H1 (cell line): Measurements from ENCODE around the gene MPHOSPH8. TPM values are rescaled to one million over a fixed set of nuclear protein-coding genes. Genes with fewer than 3 reads are reported as not detected.

Experiments
- ASH2L ChIP-seq: fragments of 200-600, 300-600 bp; sonication (generic); IDR thresholded peaks from one replicate; pipeline ENCODE4 v1.7.1; 2017; ENCODE audit warnings: low read length
- GABPA ChIP-seq: IDR thresholded peaks from 2 replicates; pipeline ENCODE4 v1.6.1; 2011; ENCODE audit warnings: mild to moderate bottlenecking, low read length, moderate library complexity, borderline replicate concordance; ENCODE audit not compliant: insufficient read depth
- HDAC6 ChIP-seq: IDR thresholded peaks from one replicate; pipeline ENCODE4 v1.7.1; 2012; ENCODE audit warnings: low read depth, mild to moderate bottlenecking, inconsistent platforms, low read length, moderate library complexity
- NANOG ChIP-seq: IDR thresholded peaks from 2 replicates; pipeline ENCODE4 v1.6.1; 2011; ENCODE audit warnings: low read length, low read depth, mild to moderate bottlenecking, inconsistent platforms; ENCODE audit not compliant: insufficient read depth, poor library complexity, severe bottlenecking
- ZNF274 ChIP-seq: IDR thresholded peaks from 2 replicates; pipeline ENCODE4 v1.7.0; 2012; ENCODE audit warnings: low read length, borderline replicate concordance; ENCODE audit errors: extremely low read depth
- polyA plus RNA-seq, 7 experiments: library from polyadenylated mRNA; depleted of rRNA in 3 of 7; stranded (reverse) in 5 of 7; unstranded in 2 of 7; fragments of >200 nt in 5 of 7; fragments of 200-250 nt in 2 of 7; gene quantifications; 1 replicate in 5 of 7; 2 replicates in 1 of 7; 4 replicates in 1 of 7; pipeline versions ENCODE4 v1.2.1 to v1.2.3, GENCODE V29; 2011 to 2013; ENCODE audit warnings: missing spikeins in 2 of 7, mixed read lengths in 2 of 7
- total RNA-seq: library from RNA; stranded (reverse); fragmentation: NEBNext Ultra II Directional; extraction: Animal tissue kit (Norgen Biotek cat#: 25700); gene quantifications from 2 replicates; pipeline ENCODE4 v1.2.1, GENCODE V29; 2021
- TF ChIP-seq, protein P1 (sequence below): fragments of 300-600 bp; sonication (generic); IDR thresholded peaks from 2 replicates; pipeline ENCODE4 v1.7.1; 2012; ENCODE audit warnings: low read length, moderate library complexity, mild to moderate bottlenecking, inconsistent platforms; ENCODE audit not compliant: insufficient replicate concordance

The MPHOSPH8 gene
- total and polyA plus RNA-seq, 2 of the 8 experiments (the other 6 are each of a cell fraction or from before 2014, with no cell fraction given) = 8.3 to 20.5 TPM

- TF ChIP-seq, protein P1, sequence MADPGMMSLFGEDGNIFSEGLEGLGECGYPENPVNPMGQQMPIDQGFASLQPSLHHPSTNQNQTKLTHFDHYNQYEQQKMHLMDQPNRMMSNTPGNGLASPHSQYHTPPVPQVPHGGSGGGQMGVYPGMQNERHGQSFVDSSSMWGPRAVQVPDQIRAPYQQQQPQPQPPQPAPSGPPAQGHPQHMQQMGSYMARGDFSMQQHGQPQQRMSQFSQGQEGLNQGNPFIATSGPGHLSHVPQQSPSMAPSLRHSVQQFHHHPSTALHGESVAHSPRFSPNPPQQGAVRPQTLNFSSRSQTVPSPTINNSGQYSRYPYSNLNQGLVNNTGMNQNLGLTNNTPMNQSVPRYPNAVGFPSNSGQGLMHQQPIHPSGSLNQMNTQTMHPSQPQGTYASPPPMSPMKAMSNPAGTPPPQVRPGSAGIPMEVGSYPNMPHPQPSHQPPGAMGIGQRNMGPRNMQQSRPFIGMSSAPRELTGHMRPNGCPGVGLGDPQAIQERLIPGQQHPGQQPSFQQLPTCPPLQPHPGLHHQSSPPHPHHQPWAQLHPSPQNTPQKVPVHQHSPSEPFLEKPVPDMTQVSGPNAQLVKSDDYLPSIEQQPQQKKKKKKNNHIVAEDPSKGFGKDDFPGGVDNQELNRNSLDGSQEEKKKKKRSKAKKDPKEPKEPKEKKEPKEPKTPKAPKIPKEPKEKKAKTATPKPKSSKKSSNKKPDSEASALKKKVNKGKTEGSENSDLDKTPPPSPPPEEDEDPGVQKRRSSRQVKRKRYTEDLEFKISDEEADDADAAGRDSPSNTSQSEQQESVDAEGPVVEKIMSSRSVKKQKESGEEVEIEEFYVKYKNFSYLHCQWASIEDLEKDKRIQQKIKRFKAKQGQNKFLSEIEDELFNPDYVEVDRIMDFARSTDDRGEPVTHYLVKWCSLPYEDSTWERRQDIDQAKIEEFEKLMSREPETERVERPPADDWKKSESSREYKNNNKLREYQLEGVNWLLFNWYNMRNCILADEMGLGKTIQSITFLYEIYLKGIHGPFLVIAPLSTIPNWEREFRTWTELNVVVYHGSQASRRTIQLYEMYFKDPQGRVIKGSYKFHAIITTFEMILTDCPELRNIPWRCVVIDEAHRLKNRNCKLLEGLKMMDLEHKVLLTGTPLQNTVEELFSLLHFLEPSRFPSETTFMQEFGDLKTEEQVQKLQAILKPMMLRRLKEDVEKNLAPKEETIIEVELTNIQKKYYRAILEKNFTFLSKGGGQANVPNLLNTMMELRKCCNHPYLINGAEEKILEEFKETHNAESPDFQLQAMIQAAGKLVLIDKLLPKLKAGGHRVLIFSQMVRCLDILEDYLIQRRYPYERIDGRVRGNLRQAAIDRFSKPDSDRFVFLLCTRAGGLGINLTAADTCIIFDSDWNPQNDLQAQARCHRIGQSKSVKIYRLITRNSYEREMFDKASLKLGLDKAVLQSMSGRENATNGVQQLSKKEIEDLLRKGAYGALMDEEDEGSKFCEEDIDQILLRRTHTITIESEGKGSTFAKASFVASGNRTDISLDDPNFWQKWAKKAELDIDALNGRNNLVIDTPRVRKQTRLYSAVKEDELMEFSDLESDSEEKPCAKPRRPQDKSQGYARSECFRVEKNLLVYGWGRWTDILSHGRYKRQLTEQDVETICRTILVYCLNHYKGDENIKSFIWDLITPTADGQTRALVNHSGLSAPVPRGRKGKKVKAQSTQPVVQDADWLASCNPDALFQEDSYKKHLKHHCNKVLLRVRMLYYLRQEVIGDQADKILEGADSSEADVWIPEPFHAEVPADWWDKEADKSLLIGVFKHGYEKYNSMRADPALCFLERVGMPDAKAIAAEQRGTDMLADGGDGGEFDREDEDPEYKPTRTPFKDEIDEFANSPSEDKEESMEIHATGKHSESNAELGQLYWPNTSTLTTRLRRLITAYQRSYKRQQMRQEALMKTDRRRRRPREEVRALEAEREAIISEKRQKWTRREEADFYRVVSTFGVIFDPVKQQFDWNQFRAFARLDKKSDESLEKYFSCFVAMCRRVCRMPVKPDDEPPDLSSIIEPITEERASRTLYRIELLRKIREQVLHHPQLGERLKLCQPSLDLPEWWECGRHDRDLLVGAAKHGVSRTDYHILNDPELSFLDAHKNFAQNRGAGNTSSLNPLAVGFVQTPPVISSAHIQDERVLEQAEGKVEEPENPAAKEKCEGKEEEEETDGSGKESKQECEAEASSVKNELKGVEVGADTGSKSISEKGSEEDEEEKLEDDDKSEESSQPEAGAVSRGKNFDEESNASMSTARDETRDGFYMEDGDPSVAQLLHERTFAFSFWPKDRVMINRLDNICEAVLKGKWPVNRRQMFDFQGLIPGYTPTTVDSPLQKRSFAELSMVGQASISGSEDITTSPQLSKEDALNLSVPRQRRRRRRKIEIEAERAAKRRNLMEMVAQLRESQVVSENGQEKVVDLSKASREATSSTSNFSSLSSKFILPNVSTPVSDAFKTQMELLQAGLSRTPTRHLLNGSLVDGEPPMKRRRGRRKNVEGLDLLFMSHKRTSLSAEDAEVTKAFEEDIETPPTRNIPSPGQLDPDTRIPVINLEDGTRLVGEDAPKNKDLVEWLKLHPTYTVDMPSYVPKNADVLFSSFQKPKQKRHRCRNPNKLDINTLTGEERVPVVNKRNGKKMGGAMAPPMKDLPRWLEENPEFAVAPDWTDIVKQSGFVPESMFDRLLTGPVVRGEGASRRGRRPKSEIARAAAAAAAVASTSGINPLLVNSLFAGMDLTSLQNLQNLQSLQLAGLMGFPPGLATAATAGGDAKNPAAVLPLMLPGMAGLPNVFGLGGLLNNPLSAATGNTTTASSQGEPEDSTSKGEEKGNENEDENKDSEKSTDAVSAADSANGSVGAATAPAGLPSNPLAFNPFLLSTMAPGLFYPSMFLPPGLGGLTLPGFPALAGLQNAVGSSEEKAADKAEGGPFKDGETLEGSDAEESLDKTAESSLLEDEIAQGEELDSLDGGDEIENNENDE = no peak
- TF ChIP-seq HDAC6 (no peak), NANOG (no peak), GABPA (no peak), ZNF274 (no peak), ASH2L (no peak)
Observed at GRCh38 chr13:19590423-19590822, 43.0 kb upstream of the MPHOSPH8 start (continued).
